Glutamatergic neuron (in vitro differentiated cells): ENCODE measurements around the gene GHR. TPM values are rescaled to one million over a fixed set of nuclear protein-coding genes. Genes with fewer than 3 reads are reported as not detected.

Experiments used
- DNase-seq: peaks from one replicate; pipeline ENCODE4 v3.0.0; 2022
- H3K27ac Mint-ChIP-seq: one replicate; pipeline ENCODE4 v1.8.0; 2020; ENCODE audit warnings: mild to moderate bottlenecking, mixed read lengths, inconsistent platforms; ENCODE audit not compliant: unreplicated experiment
- H3K27me3 Mint-ChIP-seq: one replicate; pipeline ENCODE4 v1.8.0; 2020; ENCODE audit warnings: mild to moderate bottlenecking, moderate library complexity, mixed read lengths, inconsistent platforms; ENCODE audit not compliant: unreplicated experiment
- H3K36me3 Mint-ChIP-seq: one replicate; pipeline ENCODE4 v1.8.0; 2020; ENCODE audit warnings: mild to moderate bottlenecking, mixed read lengths, inconsistent platforms; ENCODE audit not compliant: unreplicated experiment
- H3K4me1 Mint-ChIP-seq: one replicate; pipeline ENCODE4 v1.8.0; 2020; ENCODE audit warnings: mild to moderate bottlenecking, low read depth, mixed read lengths, inconsistent platforms; ENCODE audit not compliant: unreplicated experiment
- H3K4me3 Mint-ChIP-seq: one replicate; pipeline ENCODE4 v1.8.0; 2020; ENCODE audit warnings: mild to moderate bottlenecking, mixed read lengths, inconsistent platforms; ENCODE audit not compliant: unreplicated experiment
- H3K9me3 Mint-ChIP-seq: one replicate; pipeline ENCODE4 v1.8.0; 2020; ENCODE audit warnings: mild to moderate bottlenecking, moderate library complexity, mixed read lengths, inconsistent platforms; ENCODE audit not compliant: unreplicated experiment
- CTCF ChIP-seq: fragments of 200-600 bp; sonication (generic); IDR thresholded peaks from one replicate; pipeline ENCODE4 v1.5.0; 2021; ENCODE audit not compliant: partially characterized antibody, unreplicated experiment
- total RNA-seq: library from RNA; stranded (reverse); fragmentation: NEBNext Ultra II Directional; extraction: Animal tissue kit (Norgen Biotek cat#: 25700); gene quantifications from one replicate; pipeline ENCODE4 v1.2.1, GENCODE V29; 2021; ENCODE audit not compliant: unreplicated experiment

The GHR gene
- total RNA-seq, 1 donor from 2014 or later, result not detected

- Mint-ChIP-seq H3K36me3 (no peaks in the 10 kb centered on the region), H3K27me3 (no peaks in the 10 kb centered on the region), H3K27ac (no peak overlapping the region), H3K4me1 (no peaks in the 10 kb centered on the region), H3K4me3 (no peak overlapping the region), H3K9me3 (no peaks in the 10 kb centered on the region)
- no peak for TF ChIP-seq CTCF
- no peak for DNase-seq
Observed at GRCh38 chr5:42492974-42493373, 69.7 kb downstream of the GHR start.

- DNase-seq, result no peak
- Mint-ChIP-seq H3K9me3 (no peaks in the 10 kb centered on the region), H3K4me3 (no peak overlapping the region), H3K27me3 (no peaks in the 10 kb centered on the region), H3K4me1 (no peaks in the 10 kb centered on the region), H3K27ac (no peak overlapping the region), H3K36me3 (no peaks in the 10 kb centered on the region)
- no peak for TF ChIP-seq CTCF
Observed at GRCh38 chr5:42494414-42494813, 71.2 kb downstream of the GHR start.

GRCh38 chr5:42495914-42496313, 72.7 kb downstream of the GHR start:
- Mint-ChIP-seq H3K4me1 (no peaks in the 10 kb centered on the region), H3K27me3 (no peaks in the 10 kb centered on the region), H3K4me3 (no peak overlapping the region), H3K27ac (no peak overlapping the region), H3K9me3 (no peaks in the 10 kb centered on the region), H3K36me3 (no peaks in the 10 kb centered on the region)
- TF ChIP-seq CTCF, result no peak
- DNase-seq, result no peak

GRCh38 chr5:42496397-42497156, 73.3 kb downstream of the GHR start:
- H3K27ac Mint-ChIP-seq, result no peak overlapping the region
- H3K4me3 Mint-ChIP-seq, result no peak overlapping the region
- TF ChIP-seq CTCF, result no peak
- H3K27me3 Mint-ChIP-seq, result no peaks in the 10 kb centered on the region
- no peaks in the 10 kb centered on the region for H3K4me1 Mint-ChIP-seq
- DNase-seq, result no peak
- no peaks in the 10 kb centered on the region for H3K9me3 Mint-ChIP-seq
- H3K36me3 Mint-ChIP-seq, result no peaks in the 10 kb centered on the region

GRCh38 chr5:42498000-42498399, 74.8 kb downstream of the GHR start:
- Mint-ChIP-seq H3K27ac (no peak overlapping the region), H3K4me1 (no peaks in the 10 kb centered on the region), H3K27me3 (no peaks in the 10 kb centered on the region), H3K36me3 (no peaks in the 10 kb centered on the region), H3K9me3 (no peaks in the 10 kb centered on the region), H3K4me3 (no peak overlapping the region)
- DNase-seq, result no peak
- no peak for TF ChIP-seq CTCF
